Measurements from ENCODE around the gene BCR. TPM values are rescaled to one million over a fixed set of nuclear protein-coding genes. Genes with fewer than 3 reads are reported as not detected.

The BCR gene
- total RNA-seq, 4 donors from 2014 or later, result 72.8 to 87.8 (median 79.3) TPM

DNA sequence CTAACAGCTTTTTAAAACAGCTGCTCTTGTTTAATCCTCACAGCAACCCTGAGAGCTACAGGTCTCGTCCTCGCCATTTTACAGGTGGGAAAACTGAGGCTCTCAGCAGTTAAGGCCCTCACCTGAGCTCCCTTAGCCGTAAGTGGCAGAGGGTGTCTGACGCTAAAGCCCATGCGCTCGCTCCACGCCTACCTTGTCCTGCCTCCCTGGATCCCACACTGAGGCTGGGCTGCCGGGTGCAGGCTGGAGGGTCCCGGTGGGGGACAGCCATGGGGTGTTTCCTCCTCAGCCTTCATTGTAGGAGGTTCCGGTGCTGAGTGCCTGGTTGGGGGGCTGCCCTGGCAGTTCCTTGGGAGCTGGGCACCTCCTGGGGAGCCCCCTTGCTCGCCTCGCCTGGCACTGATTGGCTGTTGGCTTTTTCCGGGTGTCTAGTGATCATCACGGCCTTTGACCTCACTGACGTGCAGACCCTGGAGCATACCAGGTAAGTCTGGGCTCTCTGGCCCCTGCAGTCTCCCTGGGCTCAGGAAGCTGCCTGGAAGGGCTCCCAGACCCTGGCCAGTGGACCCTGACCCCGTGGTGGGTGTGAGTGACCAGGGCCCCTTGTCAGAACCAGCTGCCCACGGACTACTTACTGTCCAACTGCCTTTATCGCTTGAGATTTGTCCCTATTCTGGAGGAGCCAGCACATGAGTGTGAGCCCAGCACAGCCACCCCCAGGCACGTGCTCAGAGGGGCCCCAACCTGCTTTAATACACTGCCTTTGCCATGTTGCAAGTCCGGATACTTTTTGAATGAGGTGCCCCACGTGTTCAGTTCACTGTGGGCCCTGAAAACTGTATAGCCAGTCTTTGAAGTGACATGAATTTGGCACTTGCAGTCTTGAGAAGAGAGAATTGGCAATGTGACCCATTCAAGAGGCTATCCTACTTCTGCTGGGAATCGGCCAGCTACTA, 22.5 kb upstream of the BCR start:
- no peaks in the 10 kb centered on the region for H3K9me3 ChIP-seq
- peaks cover 4% of the 10 kb centered on the region for H3K4me1 ChIP-seq
- no peak for DNase-seq (ENCODE audit: low spot score in 2 of 2)
- no peaks in the 10 kb centered on the region for H3K27me3 ChIP-seq
- no peak overlapping the region for H3K27ac ChIP-seq
- peaks cover 4% of the 10 kb centered on the region for H3K36me3 ChIP-seq
- no peak for TF ChIP-seq POLR2AphosphoS5 (IDR thresholded peaks at IDR 0.05)
- no peak for TF ChIP-seq POLR2A (IDR thresholded peaks at IDR 0.05)
- TF ChIP-seq, protein P1, sequence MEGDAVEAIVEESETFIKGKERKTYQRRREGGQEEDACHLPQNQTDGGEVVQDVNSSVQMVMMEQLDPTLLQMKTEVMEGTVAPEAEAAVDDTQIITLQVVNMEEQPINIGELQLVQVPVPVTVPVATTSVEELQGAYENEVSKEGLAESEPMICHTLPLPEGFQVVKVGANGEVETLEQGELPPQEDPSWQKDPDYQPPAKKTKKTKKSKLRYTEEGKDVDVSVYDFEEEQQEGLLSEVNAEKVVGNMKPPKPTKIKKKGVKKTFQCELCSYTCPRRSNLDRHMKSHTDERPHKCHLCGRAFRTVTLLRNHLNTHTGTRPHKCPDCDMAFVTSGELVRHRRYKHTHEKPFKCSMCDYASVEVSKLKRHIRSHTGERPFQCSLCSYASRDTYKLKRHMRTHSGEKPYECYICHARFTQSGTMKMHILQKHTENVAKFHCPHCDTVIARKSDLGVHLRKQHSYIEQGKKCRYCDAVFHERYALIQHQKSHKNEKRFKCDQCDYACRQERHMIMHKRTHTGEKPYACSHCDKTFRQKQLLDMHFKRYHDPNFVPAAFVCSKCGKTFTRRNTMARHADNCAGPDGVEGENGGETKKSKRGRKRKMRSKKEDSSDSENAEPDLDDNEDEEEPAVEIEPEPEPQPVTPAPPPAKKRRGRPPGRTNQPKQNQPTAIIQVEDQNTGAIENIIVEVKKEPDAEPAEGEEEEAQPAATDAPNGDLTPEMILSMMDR (IDR thresholded peaks at IDR 0.05), result no peak
- no peak for TF ChIP-seq EP300 (IDR thresholded peaks at IDR 0.05)
- no peak overlapping the region for H3K4me3 ChIP-seq
- WGBS, result 92% methylated on average over 13 of the region's 22 CpGs

DNA sequence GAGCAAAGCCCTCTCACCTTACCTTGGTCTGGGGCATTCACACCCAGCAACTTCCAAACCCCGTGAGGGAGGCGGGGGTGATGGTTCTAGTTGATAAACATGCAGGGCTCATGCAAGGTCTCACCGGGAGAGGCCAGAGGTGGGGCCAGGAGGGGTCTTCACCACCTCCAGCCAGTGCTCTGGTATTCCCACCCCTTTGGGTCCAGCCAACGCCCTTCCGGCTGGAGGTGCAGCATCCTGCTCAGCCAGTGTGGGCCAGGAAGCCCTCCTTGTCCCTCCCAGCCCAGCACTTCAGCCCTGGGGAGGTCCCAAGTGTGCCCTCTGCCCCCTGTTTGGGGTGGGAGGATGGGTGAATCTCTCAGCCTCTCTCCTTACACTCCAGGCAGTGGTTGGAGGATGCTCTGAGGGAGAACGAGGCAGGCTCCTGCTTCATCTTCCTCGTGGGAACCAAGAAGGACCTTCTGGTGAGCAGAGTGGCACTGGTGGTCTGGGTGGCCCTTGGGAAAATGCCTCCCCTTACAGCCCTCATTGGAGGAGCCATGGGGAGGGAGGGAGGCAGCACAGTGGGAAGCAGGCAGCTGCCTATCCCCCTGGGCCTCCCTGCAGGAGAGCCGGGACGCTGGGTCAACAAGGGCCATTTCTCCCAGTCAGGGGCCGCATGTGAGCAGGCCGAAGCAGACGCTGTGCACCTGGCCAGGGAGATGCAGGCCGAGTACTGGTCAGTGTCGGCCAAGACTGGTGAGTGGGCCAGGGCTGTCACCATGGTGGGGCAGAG, 21.6 kb upstream of the BCR start:
- DNase-seq (ENCODE audit: low spot score in 2 of 2), result no peak
- Histone ChIP-seq H3K27ac (no peak overlapping the region), H3K4me3 (no peak overlapping the region), H3K36me3 (peaks cover 4% of the 10 kb centered on the region), H3K9me3 (no peaks in the 10 kb centered on the region), H3K27me3 (no peaks in the 10 kb centered on the region), H3K4me1 (no peaks in the 10 kb centered on the region)
- WGBS, result 82% methylated on average over 2 of the region's 14 CpGs
- TF ChIP-seq EP300 (IDR thresholded peaks at IDR 0.05) (no peak), POLR2AphosphoS5 (IDR thresholded peaks at IDR 0.05) (no peak), POLR2A (IDR thresholded peaks at IDR 0.05) (no peak)
- TF ChIP-seq, protein P1 (IDR thresholded peaks at IDR 0.05), result no peak

DNA sequence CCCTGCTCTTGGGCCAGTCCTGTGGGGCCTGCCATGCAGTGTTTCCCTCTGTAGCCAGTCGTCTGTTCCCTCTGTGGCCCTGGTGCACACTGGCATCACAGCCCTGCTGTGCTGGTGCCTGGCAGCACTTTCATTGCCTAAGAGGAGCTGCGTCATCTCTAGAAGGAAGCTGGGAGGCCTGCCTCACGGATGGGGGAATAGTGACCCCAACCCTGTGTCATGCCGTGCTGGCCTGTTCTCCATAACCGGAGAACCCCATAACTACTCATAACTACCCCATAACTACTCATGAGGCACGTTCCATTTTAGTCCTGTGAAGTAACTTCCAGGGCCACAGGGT, 21.0 kb upstream of the BCR start:
- no CpG with 5 or more reads among the region's 6 CpGs for whole genome bisulfite sequencing
- Histone ChIP-seq H3K27ac (no peak overlapping the region), H3K4me3 (no peak overlapping the region), H3K9me3 (no peaks in the 10 kb centered on the region), H3K36me3 (peaks cover 4% of the 10 kb centered on the region), H3K27me3 (no peaks in the 10 kb centered on the region), H3K4me1 (peaks cover 2% of the 10 kb centered on the region)
- DNase-seq (ENCODE audit: low spot score in 2 of 2), result no peak
- TF ChIP-seq EP300 (IDR thresholded peaks at IDR 0.05) (no peak), POLR2AphosphoS5 (IDR thresholded peaks at IDR 0.05) (no peak), POLR2A (IDR thresholded peaks at IDR 0.05) (no peak)

DNA sequence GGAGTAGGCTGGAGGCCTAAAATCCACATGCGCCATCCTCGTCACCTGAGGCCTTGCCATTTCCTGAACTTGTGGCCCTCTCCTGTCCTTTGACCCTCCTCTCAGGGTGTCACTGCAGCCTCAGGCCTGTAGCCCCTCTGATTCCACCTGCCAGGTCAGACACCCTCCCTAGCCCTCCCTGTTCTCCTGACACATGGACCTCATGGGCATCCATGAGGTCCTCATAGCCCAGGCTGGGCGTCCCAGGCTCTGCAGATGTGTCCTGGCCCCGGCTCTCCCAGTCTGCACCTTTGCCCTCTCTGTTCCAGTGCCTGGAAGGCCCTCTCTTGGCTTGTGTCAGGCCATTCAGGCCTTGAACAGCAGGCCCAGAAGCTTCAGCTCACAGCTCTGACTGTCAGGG, 19.3 kb upstream of the BCR start:
- Histone ChIP-seq H3K27me3 (no peaks in the 10 kb centered on the region), H3K4me3 (no peak overlapping the region), H3K36me3 (peaks cover 4% of the 10 kb centered on the region), H3K9me3 (no peaks in the 10 kb centered on the region), H3K27ac (no peak overlapping the region), H3K4me1 (peaks cover 2% of the 10 kb centered on the region)
- TF ChIP-seq, protein P1 (IDR thresholded peaks at IDR 0.05), result no peak
- TF ChIP-seq EP300 (IDR thresholded peaks at IDR 0.05) (no peak), POLR2A (IDR thresholded peaks at IDR 0.05) (no peak), POLR2AphosphoS5 (IDR thresholded peaks at IDR 0.05) (no peak)
- 83% methylated on average over 2 of the region's 4 CpGs for WGBS
- no peak for DNase-seq (ENCODE audit: low spot score in 2 of 2)

DNA sequence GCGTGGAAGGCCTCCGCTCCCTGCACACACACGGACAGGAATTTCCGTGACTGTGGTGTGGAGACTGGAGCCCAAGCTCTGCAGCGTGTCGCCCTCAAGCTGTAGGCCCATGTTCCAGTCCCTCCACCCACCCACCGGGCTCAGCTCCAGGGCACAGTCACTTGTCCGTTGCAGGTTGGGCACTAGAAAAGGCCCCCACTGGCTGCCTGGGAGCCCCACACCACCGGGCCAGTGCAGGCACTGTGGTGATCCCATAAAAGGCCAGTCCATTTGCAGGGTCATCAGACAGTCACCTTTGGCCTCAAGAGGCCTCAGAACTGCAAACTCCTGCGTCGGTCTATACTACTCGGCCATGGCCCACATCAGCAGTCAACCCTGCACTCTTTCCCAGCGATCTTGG, 18.7 kb upstream of the BCR start:
- Histone ChIP-seq H3K4me3 (no peak overlapping the region), H3K9me3 (no peaks in the 10 kb centered on the region), H3K4me1 (peaks cover 2% of the 10 kb centered on the region), H3K27ac (no peak overlapping the region), H3K27me3 (no peaks in the 10 kb centered on the region), H3K36me3 (peaks cover 4% of the 10 kb centered on the region)
- WGBS, result 85% methylated on average over 12 of the region's 13 CpGs
- DNase-seq (ENCODE audit: low spot score in 2 of 2), result no peak
- TF ChIP-seq EP300 (IDR thresholded peaks at IDR 0.05), result no peak
- TF ChIP-seq POLR2AphosphoS5 (IDR thresholded peaks at IDR 0.05), result no peak
- TF ChIP-seq POLR2A (IDR thresholded peaks at IDR 0.05), result no peak
- TF ChIP-seq, protein P1 (IDR thresholded peaks at IDR 0.05), result no peak

Data from suprapubic skin (tissue), 4 donors.